HepG2 (cell line): ENCODE measurements around the gene CMTM8. TPM values are rescaled to one million over a fixed set of nuclear protein-coding genes. Genes with fewer than 3 reads are reported as not detected.

Experiments used
- CEBPB ChIP-seq: IDR thresholded peaks from 2 replicates; pipeline ENCODE4 v1.6.1; 2011; ENCODE audit warnings: low read depth, low read length, improper control_type of control experiment, borderline replicate concordance
- FOXM1 ChIP-seq: sonication (generic); formaldehyde crosslinking; IDR thresholded peaks from 2 replicates; pipeline ENCODE4 v1.5.0; 2020; ENCODE audit warnings: missing genetic modification reagents
- IKZF4 ChIP-seq: sonication (generic); formaldehyde crosslinking; IDR thresholded peaks from 2 replicates; pipeline ENCODE4 v1.5.1; 2020; ENCODE audit warnings: borderline replicate concordance, mild to moderate bottlenecking, low read depth, missing genetic modification reagents; ENCODE audit errors: not compliant biosample characterization
- NR3C1 ChIP-seq: sonication (generic); formaldehyde crosslinking; IDR thresholded peaks from 2 replicates; pipeline ENCODE4 v1.4.0; 2020; ENCODE audit warnings: missing genetic modification reagents
- ZNF224 ChIP-seq: sonication (generic); formaldehyde crosslinking; IDR thresholded peaks from 2 replicates; pipeline ENCODE4 v1.5.0; 2020; ENCODE audit warnings: mild to moderate bottlenecking, missing genetic modification reagents
- ZNF850 ChIP-seq: sonication (generic); formaldehyde crosslinking; conservative IDR thresholded peaks from 2 replicates; pipeline ENCODE4 v1.9.0; 2021; ENCODE audit warnings: mild to moderate bottlenecking, missing genetic modification reagents
- polyA plus RNA-seq, 8 experiments: library from polyadenylated mRNA; depleted of rRNA in 3 of 8; stranded (reverse) in 7 of 8; unstranded in 1 of 8; fragments of >200 nt; fragmentation: Illumina TruSeq in 4 of 8; extraction: Trizol in 4 of 8; gene quantifications; 2 replicates each; pipeline versions ENCODE4 v1.2.1 to v1.2.3, GENCODE V29; 2011 to 2016; ENCODE audit warnings: low read depth in 4 of 8, missing spikeins in 1 of 8, mixed read lengths in 1 of 8; ENCODE audit not compliant: insufficient read depth in 1 of 8
- total RNA-seq, 5 experiments: library from RNA; depleted of rRNA; stranded (reverse); fragments of >200 nt; fragmentation: Illumina TruSeq; extraction: Trizol; gene quantifications; 2 replicates each; pipeline ENCODE4 v1.2.3, GENCODE V29; 2016; ENCODE audit warnings: low read depth in 1 of 5
- TF ChIP-seq, protein P1 (sequence below), 2 experiments: fragments of 450-650 bp in 1 of 2; sonication (generic) in 1 of 2; formaldehyde crosslinking in 1 of 2; IDR thresholded peaks; 2 replicates each; pipeline versions ENCODE4 v1.6.1 to v1.8.0; 2016 to 2022; ENCODE audit warnings: antibody characterized with exemption in 1 of 2, mild to moderate bottlenecking in 1 of 2, missing genetic modification reagents in 1 of 2
- TF ChIP-seq, protein P2 (sequence below): sonication (generic); formaldehyde crosslinking; IDR thresholded peaks from 2 replicates; pipeline ENCODE4 v1.4.0; 2020; ENCODE audit warnings: mild to moderate bottlenecking, low read depth, missing genetic modification reagents
- TF ChIP-seq, protein P3 (sequence below): sonication (generic); formaldehyde crosslinking; conservative IDR thresholded peaks from 2 replicates; pipeline ENCODE4 v1.4.0; 2020; ENCODE audit warnings: mild to moderate bottlenecking, missing genetic modification reagents, moderate library complexity

CMTM8 gene
- total and polyA plus RNA-seq, 2 of the 13 experiments (the other 11 are each of a cell fraction or from before 2014, with no cell fraction given): 8.9 to 15.8 TPM

DNA sequence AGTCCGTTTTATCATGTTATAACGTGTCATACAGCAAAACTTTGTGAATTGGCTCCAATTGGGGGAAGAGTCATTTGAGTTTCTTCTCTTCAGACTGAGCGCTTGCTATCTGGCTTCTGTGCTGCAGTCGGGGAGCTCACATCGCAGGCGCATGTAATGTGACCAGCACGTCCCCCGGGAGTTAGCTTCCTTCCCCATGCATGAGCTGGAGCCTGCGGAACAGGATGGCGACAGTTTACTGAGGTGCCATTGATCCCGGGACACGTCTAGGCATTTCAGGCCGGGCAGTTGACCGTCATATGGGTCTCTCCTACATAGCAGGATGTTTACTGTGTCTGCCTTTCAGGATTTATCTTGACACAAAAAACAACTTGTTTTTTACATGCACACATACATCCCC, 44.8 kb downstream of the CMTM8 start (continued):
- TF ChIP-seq, protein P1, sequence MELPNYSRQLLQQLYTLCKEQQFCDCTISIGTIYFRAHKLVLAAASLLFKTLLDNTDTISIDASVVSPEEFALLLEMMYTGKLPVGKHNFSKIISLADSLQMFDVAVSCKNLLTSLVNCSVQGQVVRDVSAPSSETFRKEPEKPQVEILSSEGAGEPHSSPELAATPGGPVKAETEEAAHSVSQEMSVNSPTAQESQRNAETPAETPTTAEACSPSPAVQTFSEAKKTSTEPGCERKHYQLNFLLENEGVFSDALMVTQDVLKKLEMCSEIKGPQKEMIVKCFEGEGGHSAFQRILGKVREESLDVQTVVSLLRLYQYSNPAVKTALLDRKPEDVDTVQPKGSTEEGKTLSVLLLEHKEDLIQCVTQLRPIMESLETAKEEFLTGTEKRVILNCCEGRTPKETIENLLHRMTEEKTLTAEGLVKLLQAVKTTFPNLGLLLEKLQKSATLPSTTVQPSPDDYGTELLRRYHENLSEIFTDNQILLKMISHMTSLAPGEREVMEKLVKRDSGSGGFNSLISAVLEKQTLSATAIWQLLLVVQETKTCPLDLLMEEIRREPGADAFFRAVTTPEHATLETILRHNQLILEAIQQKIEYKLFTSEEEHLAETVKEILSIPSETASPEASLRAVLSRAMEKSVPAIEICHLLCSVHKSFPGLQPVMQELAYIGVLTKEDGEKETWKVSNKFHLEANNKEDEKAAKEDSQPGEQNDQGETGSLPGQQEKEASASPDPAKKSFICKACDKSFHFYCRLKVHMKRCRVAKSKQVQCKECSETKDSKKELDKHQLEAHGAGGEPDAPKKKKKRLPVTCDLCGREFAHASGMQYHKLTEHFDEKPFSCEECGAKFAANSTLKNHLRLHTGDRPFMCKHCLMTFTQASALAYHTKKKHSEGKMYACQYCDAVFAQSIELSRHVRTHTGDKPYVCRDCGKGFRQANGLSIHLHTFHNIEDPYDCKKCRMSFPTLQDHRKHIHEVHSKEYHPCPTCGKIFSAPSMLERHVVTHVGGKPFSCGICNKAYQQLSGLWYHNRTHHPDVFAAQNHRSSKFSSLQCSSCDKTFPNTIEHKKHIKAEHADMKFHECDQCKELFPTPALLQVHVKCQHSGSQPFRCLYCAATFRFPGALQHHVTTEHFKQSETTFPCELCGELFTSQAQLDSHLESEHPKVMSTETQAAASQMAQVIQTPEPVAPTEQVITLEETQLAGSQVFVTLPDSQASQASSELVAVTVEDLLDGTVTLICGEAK (IDR thresholded peaks at IDR 0.05): no peak
- TF ChIP-seq, protein P1 (CRISPR knock-in tag; IDR thresholded peaks at IDR 0.05): no peak
- no peak for TF ChIP-seq CEBPB
- TF ChIP-seq FOXM1 (CRISPR knock-in tag): no peak
- no peak for TF ChIP-seq ZNF850 (CRISPR knock-in tag)
- no peak for TF ChIP-seq NR3C1 (CRISPR knock-in tag)
- TF ChIP-seq, protein P2, sequence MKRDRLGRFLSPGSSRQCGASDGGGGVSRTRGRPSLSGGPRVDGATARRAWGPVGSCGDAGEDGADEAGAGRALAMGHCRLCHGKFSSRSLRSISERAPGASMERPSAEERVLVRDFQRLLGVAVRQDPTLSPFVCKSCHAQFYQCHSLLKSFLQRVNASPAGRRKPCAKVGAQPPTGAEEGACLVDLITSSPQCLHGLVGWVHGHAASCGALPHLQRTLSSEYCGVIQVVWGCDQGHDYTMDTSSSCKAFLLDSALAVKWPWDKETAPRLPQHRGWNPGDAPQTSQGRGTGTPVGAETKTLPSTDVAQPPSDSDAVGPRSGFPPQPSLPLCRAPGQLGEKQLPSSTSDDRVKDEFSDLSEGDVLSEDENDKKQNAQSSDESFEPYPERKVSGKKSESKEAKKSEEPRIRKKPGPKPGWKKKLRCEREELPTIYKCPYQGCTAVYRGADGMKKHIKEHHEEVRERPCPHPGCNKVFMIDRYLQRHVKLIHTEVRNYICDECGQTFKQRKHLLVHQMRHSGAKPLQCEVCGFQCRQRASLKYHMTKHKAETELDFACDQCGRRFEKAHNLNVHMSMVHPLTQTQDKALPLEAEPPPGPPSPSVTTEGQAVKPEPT: no peak
- no peak for TF ChIP-seq ZNF224
- no peak for TF ChIP-seq IKZF4
- TF ChIP-seq, protein P3, sequence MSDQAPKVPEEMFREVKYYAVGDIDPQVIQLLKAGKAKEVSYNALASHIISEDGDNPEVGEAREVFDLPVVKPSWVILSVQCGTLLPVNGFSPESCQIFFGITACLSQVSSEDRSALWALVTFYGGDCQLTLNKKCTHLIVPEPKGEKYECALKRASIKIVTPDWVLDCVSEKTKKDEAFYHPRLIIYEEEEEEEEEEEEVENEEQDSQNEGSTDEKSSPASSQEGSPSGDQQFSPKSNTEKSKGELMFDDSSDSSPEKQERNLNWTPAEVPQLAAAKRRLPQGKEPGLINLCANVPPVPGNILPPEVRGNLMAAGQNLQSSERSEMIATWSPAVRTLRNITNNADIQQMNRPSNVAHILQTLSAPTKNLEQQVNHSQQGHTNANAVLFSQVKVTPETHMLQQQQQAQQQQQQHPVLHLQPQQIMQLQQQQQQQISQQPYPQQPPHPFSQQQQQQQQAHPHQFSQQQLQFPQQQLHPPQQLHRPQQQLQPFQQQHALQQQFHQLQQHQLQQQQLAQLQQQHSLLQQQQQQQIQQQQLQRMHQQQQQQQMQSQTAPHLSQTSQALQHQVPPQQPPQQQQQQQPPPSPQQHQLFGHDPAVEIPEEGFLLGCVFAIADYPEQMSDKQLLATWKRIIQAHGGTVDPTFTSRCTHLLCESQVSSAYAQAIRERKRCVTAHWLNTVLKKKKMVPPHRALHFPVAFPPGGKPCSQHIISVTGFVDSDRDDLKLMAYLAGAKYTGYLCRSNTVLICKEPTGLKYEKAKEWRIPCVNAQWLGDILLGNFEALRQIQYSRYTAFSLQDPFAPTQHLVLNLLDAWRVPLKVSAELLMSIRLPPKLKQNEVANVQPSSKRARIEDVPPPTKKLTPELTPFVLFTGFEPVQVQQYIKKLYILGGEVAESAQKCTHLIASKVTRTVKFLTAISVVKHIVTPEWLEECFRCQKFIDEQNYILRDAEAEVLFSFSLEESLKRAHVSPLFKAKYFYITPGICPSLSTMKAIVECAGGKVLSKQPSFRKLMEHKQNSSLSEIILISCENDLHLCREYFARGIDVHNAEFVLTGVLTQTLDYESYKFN: no peak
